Stomach (tissue), 9 donors: ENCODE data around the gene CELF1. TPM values are rescaled to one million over a fixed set of nuclear protein-coding genes. Genes with fewer than 3 reads are reported as not detected.
"Not testable (repeated sequence)": the region's sequence is repeated elsewhere in the genome, so short reads cannot be mapped to it uniquely, and the experiment has no call there.

Experiments
- DNase-seq, 2 donors: peaks; one replicate each; pipeline versions ENCODE4 v3.0.0 to v3.0.0-alpha.2; 2013 to 2019
- H3K27ac ChIP-seq, 5 donors: fragments of 200-600 bp in 4 of 5; sonication (generic) in 4 of 5; one replicate each; pipeline ENCODE4 v1.5.1; 2013 to 2019; ENCODE audit warnings: mild to moderate bottlenecking in 1 of 5, moderate library complexity in 1 of 5
- H3K27me3 ChIP-seq, 3 donors: fragments of 200-600 bp; sonication (generic); one replicate each; pipeline ENCODE4 v1.5.1; 2017 to 2019; ENCODE audit warnings: mixed run types in 1 of 3
- H3K36me3 ChIP-seq, 4 donors: fragments of 200-600 bp; sonication (generic); 1 replicate in 3 of 4; 2 replicates in 1 of 4; pipeline ENCODE4 v1.5.1; 2016 to 2019
- H3K4me1 ChIP-seq, 4 donors: fragments of 200-600 bp; sonication (generic); one replicate each; pipeline ENCODE4 v1.5.1; 2016 to 2019
- H3K4me3 ChIP-seq, 4 donors: fragments of 200-600 bp; sonication (generic) in 3 of 4; one replicate each; pipeline ENCODE4 v1.5.1; 2016 to 2019; ENCODE audit warnings: mild to moderate bottlenecking in 1 of 4
- H3K9me3 ChIP-seq, 4 donors: fragments of 200-600 bp; sonication (generic); one replicate each; pipeline ENCODE4 v1.5.1; 2016 to 2019
- EP300 ChIP-seq: sonication (generic); formaldehyde crosslinking; IDR thresholded peaks from one replicate; pipeline ENCODE4 v1.6.1; 2017; ENCODE audit warnings: antibody characterized with exemption
- POLR2A ChIP-seq, 4 donors: fragments of 450-650 bp; IDR thresholded peaks; one replicate each; pipeline ENCODE4 v1.6.1; 2016; ENCODE audit warnings: antibody characterized with exemption in 4 of 4, control low read depth in 2 of 4, mild to moderate bottlenecking in 1 of 4, moderate library complexity in 1 of 4
- POLR2AphosphoS5 ChIP-seq, 3 donors: sonication (generic); formaldehyde crosslinking; IDR thresholded peaks; one replicate each; pipeline ENCODE4 v1.6.1; 2016; ENCODE audit warnings: antibody characterized with exemption in 3 of 3
- WGBS, 5 donors: extraction: QIAGEN DNeasy Blood & Tissue Kit in 3 of 5; methylation state at CpG; one replicate each; pipeline versions ENCODE4 v1.1.5 to v1.1.7; 2013 to 2018; 5-methylcytosine and 5-hydroxymethylcytosine counted together
- intact Hi-C: fragments of 100-400 bp; cut with DNase I; formaldehyde crosslinking; loops from one replicate; pipeline ENCODE4 v1.15.1; 2023; ENCODE audit warnings: low total_unique reads
- polyA plus RNA-seq, 3 donors: library from polyadenylated mRNA; stranded (reverse); fragments of 200-250 nt; gene quantifications; one replicate each; pipeline ENCODE4 v1.2.3, GENCODE V29; 2013
- total RNA-seq, 5 donors: library from RNA; depleted of rRNA; stranded (reverse); fragments of >200 nt; gene quantifications; one replicate each; pipeline versions ENCODE4 v1.1.0 to v1.2.3, GENCODE V29; 2014 to 2016
- TF ChIP-seq, protein P1 (sequence below), 7 experiments: fragments of 450-650 bp in 4 of 7; fragments of 200-600 bp in 3 of 7; sonication (generic) in 3 of 7; IDR thresholded peaks; one replicate each; pipeline ENCODE4 v1.5.1; 2016 to 2019; ENCODE audit warnings: antibody characterized with exemption in 7 of 7, control low read depth in 2 of 7, mild to moderate bottlenecking in 1 of 7
- donor health status: healthy with polysubstance abuse.
- donor health status: Bipolar disorder and iron deficiency.
- donor health status: healthy.

Gene CELF1
- total and polyA plus RNA-seq, 8 donors, result 12.7 to 206 (median 54.4) TPM

GRCh38 chr11:47454258-47454671, 98.7 kb downstream of the CELF1 start:
- H3K36me3 ChIP-seq, H3K4me3 ChIP-seq, H3K27ac ChIP-seq, H3K27me3 ChIP-seq, H3K9me3 ChIP-seq, H3K4me1 ChIP-seq: not testable (repeated sequence)
- peak; percentile 73 to 94 for DNase-seq
- WGBS, 5 donors, result 12 to 25% (median 17%) methylated on average over 6 to 8 of the region's 8 CpGs
- TF ChIP-seq POLR2AphosphoS5 (IDR thresholded peaks at IDR 0.05), result peak in 1 of 3 donors; percentile 65
- TF ChIP-seq, protein P1, sequence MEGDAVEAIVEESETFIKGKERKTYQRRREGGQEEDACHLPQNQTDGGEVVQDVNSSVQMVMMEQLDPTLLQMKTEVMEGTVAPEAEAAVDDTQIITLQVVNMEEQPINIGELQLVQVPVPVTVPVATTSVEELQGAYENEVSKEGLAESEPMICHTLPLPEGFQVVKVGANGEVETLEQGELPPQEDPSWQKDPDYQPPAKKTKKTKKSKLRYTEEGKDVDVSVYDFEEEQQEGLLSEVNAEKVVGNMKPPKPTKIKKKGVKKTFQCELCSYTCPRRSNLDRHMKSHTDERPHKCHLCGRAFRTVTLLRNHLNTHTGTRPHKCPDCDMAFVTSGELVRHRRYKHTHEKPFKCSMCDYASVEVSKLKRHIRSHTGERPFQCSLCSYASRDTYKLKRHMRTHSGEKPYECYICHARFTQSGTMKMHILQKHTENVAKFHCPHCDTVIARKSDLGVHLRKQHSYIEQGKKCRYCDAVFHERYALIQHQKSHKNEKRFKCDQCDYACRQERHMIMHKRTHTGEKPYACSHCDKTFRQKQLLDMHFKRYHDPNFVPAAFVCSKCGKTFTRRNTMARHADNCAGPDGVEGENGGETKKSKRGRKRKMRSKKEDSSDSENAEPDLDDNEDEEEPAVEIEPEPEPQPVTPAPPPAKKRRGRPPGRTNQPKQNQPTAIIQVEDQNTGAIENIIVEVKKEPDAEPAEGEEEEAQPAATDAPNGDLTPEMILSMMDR (IDR thresholded peaks at IDR 0.05), result peak in 5 of 7 experiments; percentile 58 to 85 (median 67)
- intact Hi-C loops, result loop anchor here (10.0 kb wide), 1 partner anchor 1029 kb away; no protein-coding TSS in a partner anchor

GRCh38 chr11:47453365-47453764, 99.6 kb downstream of the CELF1 start:
- WGBS, 5 donors, result 90 to 96% (median 94%) methylated on average over 8 of the region's 8 CpGs
- intact Hi-C loops, result loop anchor here (10.0 kb wide), 1 partner anchor 1029 kb away; no protein-coding TSS in a partner anchor

DNA sequence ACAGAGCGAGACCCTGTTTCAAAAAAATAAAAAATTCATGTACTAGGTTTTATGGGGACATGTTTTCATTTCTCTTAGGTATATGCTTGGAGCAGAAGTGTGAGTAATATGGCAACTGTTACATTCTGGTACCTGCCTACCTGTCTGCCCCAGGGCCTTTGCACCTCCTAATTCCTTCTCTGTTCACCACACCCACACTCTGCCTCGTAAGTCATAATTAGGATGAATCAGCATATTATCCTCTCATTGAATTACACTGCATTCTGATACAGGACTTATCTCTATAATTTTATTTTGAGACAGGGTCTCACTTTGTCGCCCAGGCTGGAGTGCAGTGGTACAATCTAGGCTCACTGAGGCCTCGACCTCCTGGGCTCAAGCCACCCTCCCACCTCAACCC, 100.9 kb downstream of the CELF1 start:
- TF ChIP-seq EP300 (no peak), POLR2AphosphoS5 (IDR thresholded peaks at IDR 0.05) (no peak), POLR2A (IDR thresholded peaks at IDR 0.05) (no peak)
- TF ChIP-seq, protein P1 (IDR thresholded peaks at IDR 0.05), result no peak
- DNase-seq, result no peak
- H3K36me3 ChIP-seq, result no peaks in the 10 kb centered on the region
- peaks cover 0 to 7% (median 2%) of the 10 kb centered on the region in 4 donors for H3K4me1 ChIP-seq
- H3K9me3 ChIP-seq, result no peaks in the 10 kb centered on the region
- no peaks in the 10 kb centered on the region for H3K27me3 ChIP-seq
- H3K27ac ChIP-seq, result no peak overlapping the region
- WGBS, 5 donors, result 92 to 97% (median 94%) methylated on average over 4 of the region's 4 CpGs
- intact Hi-C loops, result loop anchor here (10.0 kb wide), 1 partner anchor 1027 kb away; no protein-coding TSS in a partner anchor
- H3K4me3 ChIP-seq, result no peak overlapping the region

More at GRCh38 chr11:47453365-47453764, 99.6 kb downstream of the CELF1 start:
- DNase-seq, result no peak
- Histone ChIP-seq H3K36me3 (peaks cover 0 to under 1% (median 0%) of the 10 kb centered on the region in 4 donors), H3K4me3 (no peak overlapping the region), H3K27ac (no peak overlapping the region), H3K9me3 (no peaks in the 10 kb centered on the region), H3K4me1 (peaks cover 0 to 7% (median 2%) of the 10 kb centered on the region in 4 donors), H3K27me3 (no peaks in the 10 kb centered on the region)
- TF ChIP-seq POLR2A (IDR thresholded peaks at IDR 0.05) (no peak), EP300 (no peak), POLR2AphosphoS5 (IDR thresholded peaks at IDR 0.05) (no peak)
- TF ChIP-seq, protein P1 (IDR thresholded peaks at IDR 0.05), result no peak

DNA sequence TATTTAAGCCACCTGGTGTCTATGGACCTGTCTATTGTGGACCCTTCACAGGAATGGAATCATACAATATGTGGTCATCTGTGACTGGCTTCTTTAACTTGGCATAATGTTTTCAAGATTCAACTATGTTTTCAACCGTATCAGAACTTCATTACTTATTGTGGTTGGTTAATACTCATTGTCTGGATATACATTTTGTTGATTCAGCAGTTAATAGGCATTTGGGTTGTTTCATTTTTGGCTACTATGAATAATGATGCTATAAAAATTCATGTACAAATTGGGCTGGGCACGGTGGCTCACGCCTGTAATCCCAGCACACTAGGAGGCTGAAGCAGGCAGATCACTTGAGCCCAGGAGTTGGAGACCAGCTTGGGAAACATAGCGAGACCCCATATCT, 101.5 kb downstream of the CELF1 start:
- Histone ChIP-seq H3K9me3 (no peaks in the 10 kb centered on the region), H3K27me3 (no peaks in the 10 kb centered on the region), H3K4me1 (peaks cover 0 to 7% (median 2%) of the 10 kb centered on the region in 4 donors), H3K36me3 (no peaks in the 10 kb centered on the region), H3K4me3 (no peak overlapping the region), H3K27ac (no peak overlapping the region)
- intact Hi-C loops, result loop anchor here (10.0 kb wide), 1 partner anchor 1027 kb away; no protein-coding TSS in a partner anchor
- 87 to 93% (median 90%) methylated on average over 4 of the region's 4 CpGs for WGBS, 5 donors
- no peak for DNase-seq
- TF ChIP-seq POLR2A (IDR thresholded peaks at IDR 0.05) (no peak), POLR2AphosphoS5 (IDR thresholded peaks at IDR 0.05) (no peak), EP300 (no peak)
- TF ChIP-seq, protein P1 (IDR thresholded peaks at IDR 0.05), result no peak
